ENCODE results near the gene GRIN2D.

Gene GRIN2D

GRCh38 chr19:48355365-48355954, 38.0 kb upstream of the GRIN2D start:
- Histone ChIP-seq H2AFZ (ENCODE audit: low read length) (no peak overlapping the region), H3K27me3 (ENCODE audit: insufficient read depth, low read length) (no peaks in the 10 kb centered on the region), H3K4me3 (ENCODE audit: low read depth, low read length, poor library complexity, severe bottlenecking) (no peak overlapping the region), H3K4me1 (ENCODE audit: insufficient read depth, low read length, severe bottlenecking) (no peaks in the 10 kb centered on the region), H4K20me1 (ENCODE audit: insufficient read depth, low read length) (no peaks in the 10 kb centered on the region), H3K9me3 (ENCODE audit: low read length) (no peaks in the 10 kb centered on the region), H3K36me3 (ENCODE audit: insufficient read depth, low read length) (no peaks in the 10 kb centered on the region), H3K9me2 (ENCODE audit: low read depth, low read length) (no peaks in the 10 kb centered on the region), H3K79me2 (ENCODE audit: insufficient read depth, low read length) (no peaks in the 10 kb centered on the region), H3K4me2 (ENCODE audit: low read length) (no peak overlapping the region), H3F3A (ENCODE audit: insufficient read depth, low read length) (no peaks in the 10 kb centered on the region), H3K9ac (ENCODE audit: low read length) (no peak overlapping the region), H3K27ac (ENCODE audit: low read depth, low read length, poor library complexity, severe bottlenecking) (no peak overlapping the region)
- TF ChIP-seq EZH2 (IDR thresholded peaks at IDR 0.05; ENCODE audit: borderline replicate concordance, low read length): no peak
- TF ChIP-seq, protein P1, sequence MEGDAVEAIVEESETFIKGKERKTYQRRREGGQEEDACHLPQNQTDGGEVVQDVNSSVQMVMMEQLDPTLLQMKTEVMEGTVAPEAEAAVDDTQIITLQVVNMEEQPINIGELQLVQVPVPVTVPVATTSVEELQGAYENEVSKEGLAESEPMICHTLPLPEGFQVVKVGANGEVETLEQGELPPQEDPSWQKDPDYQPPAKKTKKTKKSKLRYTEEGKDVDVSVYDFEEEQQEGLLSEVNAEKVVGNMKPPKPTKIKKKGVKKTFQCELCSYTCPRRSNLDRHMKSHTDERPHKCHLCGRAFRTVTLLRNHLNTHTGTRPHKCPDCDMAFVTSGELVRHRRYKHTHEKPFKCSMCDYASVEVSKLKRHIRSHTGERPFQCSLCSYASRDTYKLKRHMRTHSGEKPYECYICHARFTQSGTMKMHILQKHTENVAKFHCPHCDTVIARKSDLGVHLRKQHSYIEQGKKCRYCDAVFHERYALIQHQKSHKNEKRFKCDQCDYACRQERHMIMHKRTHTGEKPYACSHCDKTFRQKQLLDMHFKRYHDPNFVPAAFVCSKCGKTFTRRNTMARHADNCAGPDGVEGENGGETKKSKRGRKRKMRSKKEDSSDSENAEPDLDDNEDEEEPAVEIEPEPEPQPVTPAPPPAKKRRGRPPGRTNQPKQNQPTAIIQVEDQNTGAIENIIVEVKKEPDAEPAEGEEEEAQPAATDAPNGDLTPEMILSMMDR (IDR thresholded peaks at IDR 0.05; ENCODE audit: low read length): no peak

DNA sequence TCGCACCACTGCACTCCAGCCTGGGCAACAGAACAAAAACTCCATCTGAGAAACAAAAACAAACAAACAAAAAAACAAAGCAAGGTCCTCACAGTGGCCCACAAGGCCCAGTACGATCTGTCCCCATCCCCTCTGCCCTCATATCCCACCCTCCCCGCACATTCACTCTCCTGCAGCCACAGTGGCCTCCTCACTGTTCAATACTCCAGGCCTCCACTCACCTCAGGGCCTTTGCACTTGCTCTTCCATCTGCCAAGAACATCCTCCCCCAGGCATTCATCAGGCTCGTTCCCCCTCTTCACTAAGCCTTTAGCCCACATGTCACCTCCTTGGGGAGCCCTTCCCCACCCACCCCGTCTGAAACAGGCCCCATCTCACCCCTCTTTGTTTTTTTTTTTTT, 34.3 kb upstream of the GRIN2D start:
- no peak overlapping the region for H3K9ac ChIP-seq (ENCODE audit: low read length)
- no peaks in the 10 kb centered on the region for H3K27me3 ChIP-seq (ENCODE audit: insufficient read depth, low read length)
- no peaks in the 10 kb centered on the region for H3K9me3 ChIP-seq (ENCODE audit: low read length)
- no peak overlapping the region for H3K4me3 ChIP-seq (ENCODE audit: low read depth, low read length, poor library complexity, severe bottlenecking)
- no peaks in the 10 kb centered on the region for H3K36me3 ChIP-seq (ENCODE audit: insufficient read depth, low read length)
- H3F3A ChIP-seq (ENCODE audit: insufficient read depth, low read length): no peaks in the 10 kb centered on the region
- H3K4me1 ChIP-seq (ENCODE audit: insufficient read depth, low read length, severe bottlenecking): peaks cover 10% of the 10 kb centered on the region
- H3K27ac ChIP-seq (ENCODE audit: low read depth, low read length, poor library complexity, severe bottlenecking): no peak overlapping the region
- H3K9me2 ChIP-seq (ENCODE audit: low read depth, low read length): no peaks in the 10 kb centered on the region
- no peak overlapping the region for H3K4me2 ChIP-seq (ENCODE audit: low read length)
- no peak for TF ChIP-seq EZH2 (IDR thresholded peaks at IDR 0.05; ENCODE audit: borderline replicate concordance, low read length)
- no peaks in the 10 kb centered on the region for H3K79me2 ChIP-seq (ENCODE audit: insufficient read depth, low read length)
- no peak overlapping the region for H2AFZ ChIP-seq (ENCODE audit: low read length)
- H4K20me1 ChIP-seq (ENCODE audit: insufficient read depth, low read length): no peaks in the 10 kb centered on the region

DNA sequence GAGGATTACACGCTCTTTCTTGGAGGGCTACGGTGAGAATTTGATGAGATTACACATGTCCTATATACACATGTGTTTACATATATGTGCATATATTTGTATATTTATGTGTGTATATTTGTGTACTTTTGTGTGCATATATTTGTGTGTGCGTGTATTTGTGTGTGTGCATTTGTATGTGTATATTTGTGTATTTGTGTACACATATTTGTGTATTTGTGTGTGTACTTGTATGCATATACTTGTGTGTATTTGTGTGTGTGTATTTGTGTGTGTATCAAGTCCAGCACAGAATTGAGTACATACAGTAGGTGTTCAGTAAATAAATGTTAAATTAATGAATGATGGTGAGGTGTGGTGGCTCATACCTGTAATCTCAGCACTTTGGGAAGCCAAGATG, 31.6 kb upstream of the GRIN2D start:
- TF ChIP-seq EZH2 (IDR thresholded peaks at IDR 0.05; ENCODE audit: borderline replicate concordance, low read length): no peak
- TF ChIP-seq, protein P1 (IDR thresholded peaks at IDR 0.05; ENCODE audit: low read length): no peak
- Histone ChIP-seq H3F3A (ENCODE audit: insufficient read depth, low read length) (no peaks in the 10 kb centered on the region), H3K27ac (ENCODE audit: low read depth, low read length, poor library complexity, severe bottlenecking) (no peak overlapping the region), H3K9me2 (ENCODE audit: low read depth, low read length) (no peaks in the 10 kb centered on the region), H3K79me2 (ENCODE audit: insufficient read depth, low read length) (no peaks in the 10 kb centered on the region), H3K4me3 (ENCODE audit: low read depth, low read length, poor library complexity, severe bottlenecking) (no peak overlapping the region), H3K4me2 (ENCODE audit: low read length) (no peak overlapping the region), H3K9me3 (ENCODE audit: low read length) (no peaks in the 10 kb centered on the region), H3K9ac (ENCODE audit: low read length) (no peak overlapping the region), H4K20me1 (ENCODE audit: insufficient read depth, low read length) (no peaks in the 10 kb centered on the region), H3K4me1 (ENCODE audit: insufficient read depth, low read length, severe bottlenecking) (peaks cover 16% of the 10 kb centered on the region), H2AFZ (ENCODE audit: low read length) (no peak overlapping the region), H3K36me3 (ENCODE audit: insufficient read depth, low read length) (no peaks in the 10 kb centered on the region), H3K27me3 (ENCODE audit: insufficient read depth, low read length) (no peaks in the 10 kb centered on the region)
